ENCODE measurements around the gene GABRR3. TPM values are rescaled to one million over a fixed set of nuclear protein-coding genes. Genes with fewer than 3 reads are reported as not detected.

GABRR3 gene
- total RNA-seq (2022; extraction: Qiagen RNA extraction), result not detected in 5 replicates

GRCh38 chr3:98035208-98035607, at the start of gene GABRR3:
GABRR3 (minus strand) TSS chr3:98035315; CDS start chr3:98034987, 328 bp downstream.

GRCh38 chr3:97971679-97972567, 63.2 kb downstream of the GABRR3 start, which contains the start of gene RIOX2:
RIOX2 (minus strand) TSS chr3:97972431; CDS start chr3:97967593, 4,838 bp downstream.

Other genes with a start within 250 kb of the GABRR3 start
- 5.8 to 11.2 TPM (median 6.3 TPM) in 5 replicates for gene CRYBG3, start 213.3 kb downstream of the GABRR3 start, total RNA-seq (2022; extraction: Qiagen RNA extraction)
- 29.3 to 37.5 TPM (median 30.9 TPM) in 5 replicates for gene RIOX2, start 62.9 kb downstream of the GABRR3 start, total RNA-seq (2022; extraction: Qiagen RNA extraction)
- gene OR5AC2, start 51.9 kb upstream of the GABRR3 start, total RNA-seq (2022; extraction: Qiagen RNA extraction), result not detected in 5 replicates
- gene OR5H1, start 95.4 kb upstream of the GABRR3 start, total RNA-seq (2022; extraction: Qiagen RNA extraction), result not detected in 5 replicates
- gene OR5H14, start 112.2 kb upstream of the GABRR3 start, total RNA-seq (2022; extraction: Qiagen RNA extraction), result not detected in 5 replicates
- not detected in 5 replicates for gene OR5H15, start 131.4 kb upstream of the GABRR3 start, total RNA-seq (2022; extraction: Qiagen RNA extraction)
- not detected in 5 replicates for gene OR5H6, start 228.9 kb upstream of the GABRR3 start, total RNA-seq (2022; extraction: Qiagen RNA extraction)
- not detected in 5 replicates for gene OR5H2, start 247.2 kb upstream of the GABRR3 start, total RNA-seq (2022; extraction: Qiagen RNA extraction)